ENCODE measurements around the gene IQSEC1.

IQSEC1 gene

GRCh38 chr3:12991861-12992281 lies 81.4 kb downstream of the IQSEC1 start:
- H3K4me3 ChIP-seq (ENCODE audit: low read depth, low read length): no peak overlapping the region
- in situ Hi-C loops (cut with HindIII; ENCODE audit: low sequenced_read_pairs): no loop called here
- TF ChIP-seq CTCF (IDR thresholded peaks at IDR 0.05; ENCODE audit: low read depth, low read length): no peak
- no peak for DNase-seq (ENCODE audit: low read depth, low spot score)

- no peak overlapping the region for H3K4me3 ChIP-seq (ENCODE audit: low read depth, low read length)
- in situ Hi-C loops (cut with HindIII; ENCODE audit: low sequenced_read_pairs): no loop called here
- no peak for TF ChIP-seq CTCF (IDR thresholded peaks at IDR 0.05; ENCODE audit: low read depth, low read length)
- DNase-seq (ENCODE audit: low read depth, low spot score): no peak
Measured at GRCh38 chr3:12991481-12991837, 81.8 kb downstream of the IQSEC1 start.

- peak; percentile 70 for DNase-seq (ENCODE audit: low read depth, low spot score)
- in situ Hi-C loops (cut with HindIII; ENCODE audit: low sequenced_read_pairs): no loop called here
- TF ChIP-seq CTCF (IDR thresholded peaks at IDR 0.05; ENCODE audit: low read depth, low read length): no peak
- H3K4me3 ChIP-seq (ENCODE audit: low read depth, low read length): no peak overlapping the region
Measured at GRCh38 chr3:12990781-12991480, 82.3 kb downstream of the IQSEC1 start.

- in situ Hi-C loops (cut with HindIII; ENCODE audit: low sequenced_read_pairs): no loop called here
- no peak overlapping the region for H3K4me3 ChIP-seq (ENCODE audit: low read depth, low read length)
- TF ChIP-seq CTCF (IDR thresholded peaks at IDR 0.05; ENCODE audit: low read depth, low read length): no peak
- no peak for DNase-seq (ENCODE audit: low read depth, low spot score)
Measured at GRCh38 chr3:12990306-12990705, 82.9 kb downstream of the IQSEC1 start.

GRCh38 chr3:12988728-12989454 lies 84.3 kb downstream of the IQSEC1 start:
- no peak for DNase-seq (ENCODE audit: low read depth, low spot score)
- in situ Hi-C loops (cut with HindIII; ENCODE audit: low sequenced_read_pairs): no loop called here
- no peak for TF ChIP-seq CTCF (IDR thresholded peaks at IDR 0.05; ENCODE audit: low read depth, low read length)
- H3K4me3 ChIP-seq (ENCODE audit: low read depth, low read length): no peak overlapping the region

GRCh38 chr3:12987602-12988001 lies 85.6 kb downstream of the IQSEC1 start:
- in situ Hi-C loops (cut with HindIII; ENCODE audit: low sequenced_read_pairs): no loop called here
- no peak for DNase-seq (ENCODE audit: low read depth, low spot score)
- H3K4me3 ChIP-seq (ENCODE audit: low read depth, low read length): no peak overlapping the region
- no peak for TF ChIP-seq CTCF (IDR thresholded peaks at IDR 0.05; ENCODE audit: low read depth, low read length)

Measured in astrocyte of the spinal cord (primary cell).